Measurements from ENCODE around the gene IL17F.
"Not testable (repeated sequence)": the region's sequence is repeated elsewhere in the genome, so short reads cannot be mapped to it uniquely, and the experiment has no call there.

IL17F gene

GRCh38 chr6:52200088-52200487, 44.2 kb downstream of the IL17F start:
- intact Hi-C loops (cut with DNase I) = not testable (repeated sequence)

DNA sequence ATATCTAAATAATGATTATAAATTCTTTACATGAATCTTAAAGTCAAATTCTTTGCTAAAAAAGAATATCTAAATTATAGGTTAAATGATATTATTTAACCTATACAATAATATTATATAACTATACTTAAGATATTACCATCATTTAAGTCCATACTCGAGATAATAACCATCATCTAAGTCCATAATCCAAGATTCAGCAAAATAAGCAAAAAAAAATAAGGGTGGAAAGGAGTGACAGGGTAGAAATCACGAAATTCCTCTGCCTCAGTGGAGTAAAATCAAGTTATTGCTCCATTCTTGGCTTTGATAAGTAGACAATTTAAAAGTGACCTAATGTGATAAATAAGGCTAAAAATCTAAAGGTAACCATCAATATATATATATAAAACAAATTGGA, 48.4 kb downstream of the IL17F start:
- intact Hi-C loops (cut with DNase I) = no loop called here
- no peak for DNase-seq

More at GRCh38 chr6:52200088-52200487, 44.2 kb downstream of the IL17F start:
- not testable (repeated sequence) for DNase-seq

DNA sequence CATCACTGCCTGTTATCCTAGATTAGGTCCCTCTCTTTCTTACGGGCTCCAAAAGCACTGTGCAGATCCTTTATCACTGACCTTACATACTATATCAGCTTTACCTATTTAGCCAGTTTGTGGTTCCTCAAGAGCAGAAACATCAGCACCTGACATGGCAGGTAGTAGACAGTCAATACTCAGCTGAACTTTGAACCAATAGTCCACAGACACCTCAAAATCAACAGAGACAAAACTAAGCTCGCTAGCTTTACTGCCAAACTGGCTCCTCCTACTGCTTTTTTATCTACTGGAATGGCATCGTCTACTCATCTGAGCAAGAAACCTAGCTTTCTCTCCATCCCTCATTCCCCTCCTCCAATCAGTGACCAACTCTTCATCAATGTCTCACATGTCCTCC, 52.5 kb downstream of the IL17F start:
- intact Hi-C loops (cut with DNase I) = no loop called here
- no peak for DNase-seq

DNA sequence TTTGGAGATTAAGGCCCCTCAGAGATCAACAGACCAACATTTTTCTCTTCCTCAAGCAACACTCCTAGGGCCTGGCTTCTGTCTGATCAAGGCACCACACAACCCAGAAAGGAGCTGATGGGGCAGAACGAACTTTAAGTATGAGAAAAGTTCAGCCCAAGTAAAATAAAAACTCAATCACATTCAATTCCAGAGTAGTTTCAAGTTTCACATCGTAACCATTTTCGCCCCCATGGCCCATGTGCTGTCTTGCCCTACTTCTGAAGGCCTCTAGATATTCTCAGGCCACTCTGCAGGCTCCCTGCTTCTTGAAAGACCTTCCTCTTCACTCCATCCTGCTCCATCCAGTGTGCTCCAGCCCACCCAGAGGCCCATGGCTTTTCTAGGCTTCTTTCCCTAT, 53.9 kb downstream of the IL17F start:
- no peak for DNase-seq
- intact Hi-C loops (cut with DNase I) = no loop called here

- DNase-seq = no peak
- intact Hi-C loops (cut with DNase I) = no loop called here
Measured at GRCh38 chr6:52189974-52190373, 54.3 kb downstream of the IL17F start.

- intact Hi-C loops (cut with DNase I) = no loop called here
- DNase-seq = no peak
Measured at GRCh38 chr6:52187098-52187497, 57.2 kb downstream of the IL17F start.
